GM12872 (cell line): ENCODE data around the gene AKAP6.

Source experiments
- TF ChIP-seq, protein P1 (sequence below): IDR thresholded peaks from 3 replicates; pipeline ENCODE4 v1.5.1; 2011; ENCODE audit warnings: low read depth, mild to moderate bottlenecking, low read length, moderate library complexity; ENCODE audit not compliant: insufficient read depth

AKAP6 gene

DNA sequence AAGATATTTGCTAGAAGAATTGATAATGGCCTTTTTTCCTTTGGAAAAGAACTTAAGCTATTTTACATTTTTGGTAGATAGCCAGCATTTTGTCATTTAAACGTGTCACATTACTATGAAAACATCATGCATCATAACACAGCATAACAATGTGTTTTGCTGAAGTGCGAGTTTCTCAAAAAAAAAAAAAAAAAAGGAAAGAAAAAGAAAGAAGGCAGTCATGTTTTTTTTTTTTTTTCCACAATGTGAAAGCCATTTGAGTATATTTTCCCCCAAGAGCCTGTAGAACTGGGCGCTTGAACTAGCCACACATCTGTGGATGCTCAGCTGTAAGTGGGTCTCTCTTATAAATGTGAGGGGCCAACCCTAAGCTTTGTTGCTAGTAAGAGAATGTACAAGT, 300.1 kb downstream of the AKAP6 start:
- TF ChIP-seq, protein P1, sequence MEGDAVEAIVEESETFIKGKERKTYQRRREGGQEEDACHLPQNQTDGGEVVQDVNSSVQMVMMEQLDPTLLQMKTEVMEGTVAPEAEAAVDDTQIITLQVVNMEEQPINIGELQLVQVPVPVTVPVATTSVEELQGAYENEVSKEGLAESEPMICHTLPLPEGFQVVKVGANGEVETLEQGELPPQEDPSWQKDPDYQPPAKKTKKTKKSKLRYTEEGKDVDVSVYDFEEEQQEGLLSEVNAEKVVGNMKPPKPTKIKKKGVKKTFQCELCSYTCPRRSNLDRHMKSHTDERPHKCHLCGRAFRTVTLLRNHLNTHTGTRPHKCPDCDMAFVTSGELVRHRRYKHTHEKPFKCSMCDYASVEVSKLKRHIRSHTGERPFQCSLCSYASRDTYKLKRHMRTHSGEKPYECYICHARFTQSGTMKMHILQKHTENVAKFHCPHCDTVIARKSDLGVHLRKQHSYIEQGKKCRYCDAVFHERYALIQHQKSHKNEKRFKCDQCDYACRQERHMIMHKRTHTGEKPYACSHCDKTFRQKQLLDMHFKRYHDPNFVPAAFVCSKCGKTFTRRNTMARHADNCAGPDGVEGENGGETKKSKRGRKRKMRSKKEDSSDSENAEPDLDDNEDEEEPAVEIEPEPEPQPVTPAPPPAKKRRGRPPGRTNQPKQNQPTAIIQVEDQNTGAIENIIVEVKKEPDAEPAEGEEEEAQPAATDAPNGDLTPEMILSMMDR = no peak

DNA sequence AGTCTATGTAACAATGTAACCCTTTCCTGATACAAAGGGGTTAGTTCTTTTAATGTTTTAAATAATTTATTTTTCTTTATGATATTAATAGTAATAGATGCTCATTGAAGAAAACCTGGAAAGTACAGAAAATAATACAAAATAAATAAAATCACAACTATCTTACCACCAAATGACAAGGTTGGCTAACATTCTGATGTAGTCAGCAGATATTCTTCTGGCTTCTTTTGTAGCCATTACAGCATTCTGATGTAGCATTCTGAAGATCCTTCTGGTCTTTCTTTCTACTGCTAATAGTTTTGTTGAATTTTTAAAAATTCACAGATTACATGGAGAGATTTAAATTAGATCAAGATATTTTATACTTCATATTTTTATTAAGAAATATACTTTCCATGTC, 301.6 kb downstream of the AKAP6 start:
- TF ChIP-seq, protein P1 = no peak

DNA sequence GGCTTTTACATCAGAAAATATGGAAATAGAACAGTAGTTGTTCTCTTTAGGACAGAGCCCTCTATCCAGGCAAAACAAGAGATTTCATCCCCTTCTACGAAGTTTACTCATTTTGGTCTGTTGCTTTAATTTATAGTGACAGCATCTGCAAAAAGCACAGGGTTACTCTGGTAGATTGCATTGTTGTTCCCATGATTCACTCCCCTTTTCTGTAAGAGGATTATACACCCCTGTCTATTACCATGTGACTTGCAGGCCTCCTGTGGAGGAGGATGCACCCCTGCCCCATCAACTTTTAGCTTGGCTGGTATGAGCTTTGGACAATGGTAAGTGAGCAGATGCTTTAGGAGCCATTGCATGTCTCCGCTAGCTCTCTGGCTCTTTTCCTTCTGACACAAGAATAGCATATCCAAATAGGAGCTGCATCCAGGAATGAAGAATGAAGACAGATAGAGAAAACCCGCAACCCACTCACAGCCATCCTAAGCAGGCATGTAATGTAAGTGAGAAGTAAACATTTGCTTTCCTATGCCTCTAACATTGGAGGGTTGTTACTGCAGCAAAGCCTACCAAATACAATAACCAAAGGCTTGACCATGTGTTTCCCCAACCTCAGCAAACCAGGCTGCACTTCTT, 304.2 kb downstream of the AKAP6 start:
- TF ChIP-seq, protein P1 = no peak

DNA sequence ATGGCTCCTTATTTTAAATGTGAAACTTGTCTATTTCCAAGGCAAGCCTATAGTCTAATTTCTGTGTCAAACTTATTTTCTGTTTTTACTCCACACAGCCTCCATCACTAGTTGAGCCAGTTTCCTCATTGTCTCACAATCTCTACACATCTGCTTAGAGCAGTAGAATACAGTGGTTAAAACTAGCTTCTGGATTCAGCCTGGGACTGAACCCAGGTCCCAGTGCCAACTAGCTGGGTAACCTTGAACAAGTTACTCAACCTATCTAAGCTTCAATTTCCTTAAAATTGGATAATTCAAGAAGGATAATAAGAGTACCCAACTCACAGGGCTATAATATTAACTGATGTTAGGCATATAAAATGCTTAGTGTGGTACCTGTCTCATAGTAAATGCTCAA, 304.8 kb downstream of the AKAP6 start:
- TF ChIP-seq, protein P1 = no peak

DNA sequence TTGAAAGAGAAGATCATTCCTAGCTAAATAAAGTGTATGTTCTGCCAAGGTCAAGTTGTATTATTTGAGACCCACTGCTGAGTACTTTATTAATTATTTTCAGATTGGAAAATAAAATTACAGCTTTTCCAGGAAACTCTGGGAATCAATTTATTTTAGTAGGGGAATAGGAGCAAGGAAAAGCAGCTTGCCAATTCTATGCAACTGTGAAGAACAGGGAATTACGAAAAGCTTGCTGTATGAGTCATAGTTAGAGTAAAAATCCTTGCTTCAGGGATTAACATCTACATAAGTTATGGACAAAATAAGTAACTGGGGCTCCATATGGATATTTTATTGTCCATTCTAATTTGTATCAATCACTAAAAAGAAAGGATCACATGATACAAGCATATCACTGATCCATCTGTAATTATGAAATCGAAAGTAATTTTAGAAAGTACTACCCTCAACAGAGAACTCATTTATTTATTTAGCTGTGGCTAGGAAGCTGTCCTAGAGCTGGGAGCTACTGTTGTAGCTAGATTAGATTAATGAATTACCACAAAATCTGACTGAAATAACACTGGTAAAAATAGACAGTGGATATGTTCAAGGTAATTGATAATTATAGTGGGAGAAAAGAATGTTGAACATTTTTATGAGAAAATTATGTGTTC, 306.1 kb downstream of the AKAP6 start:
- TF ChIP-seq, protein P1 = no peak

DNA sequence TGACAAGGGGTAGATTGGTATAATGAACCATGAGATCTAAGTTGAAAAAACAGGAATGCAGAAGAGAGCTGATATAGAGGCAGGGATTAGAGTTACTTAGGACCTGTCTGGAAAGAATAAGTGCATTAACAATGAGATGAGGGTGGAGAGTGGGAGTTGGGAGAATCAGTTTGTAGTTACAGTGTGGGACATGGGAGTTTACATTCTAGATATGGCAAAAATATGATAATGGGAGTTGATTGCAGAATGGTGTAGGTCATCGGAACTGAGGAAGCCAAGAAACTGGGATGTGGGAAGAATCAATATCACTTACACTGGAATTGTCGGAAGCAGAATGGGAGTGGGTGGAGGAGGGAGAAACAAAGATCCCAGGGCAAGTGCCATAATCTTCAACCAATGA, 308.5 kb downstream of the AKAP6 start:
- TF ChIP-seq, protein P1 = no peak

DNA sequence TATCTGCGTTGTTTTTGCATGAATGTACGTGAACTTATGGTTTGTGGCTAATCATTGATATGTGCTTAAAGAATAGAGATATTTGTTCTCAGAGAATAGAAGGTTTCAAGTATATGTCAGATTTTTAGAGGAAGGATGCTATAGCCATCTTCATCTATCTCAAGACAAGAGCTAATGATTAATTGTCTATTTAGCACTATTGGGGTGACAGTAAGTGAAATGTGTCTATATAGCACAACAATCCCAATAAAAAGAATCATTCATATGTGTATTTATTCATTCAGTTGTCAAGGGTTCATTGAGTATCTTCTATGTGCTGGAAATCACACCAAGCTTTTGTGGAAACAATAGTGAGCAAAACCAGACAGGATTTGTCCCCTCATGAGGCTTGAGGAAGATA, 310.1 kb downstream of the AKAP6 start:
- TF ChIP-seq, protein P1 = no peak
